IMR-90 (cell line): ENCODE data around the gene ALG8. TPM values are rescaled to one million over a fixed set of nuclear protein-coding genes. Genes with fewer than 3 reads are reported as not detected.

ENCODE experiments used
- ATAC-seq: fragments of 200-7000 bp; cut with Tn5 transposase; 2 replicates; pipeline ENCODE4 v1.9.1; 2020; ENCODE audit warnings: low read depth, mild to moderate bottlenecking, moderate library complexity
- BruUV-seq: library from RNA; stranded (reverse); fragments of 400-500 nt; replicated peaks from 2 replicates; lab custom pipeline; 2021; lab: Mats Ljungman, UMichigan
- CTCF ChIA-PET: fragments of 300-600 bp; formaldehyde crosslinking; extraction: SDS; loops from one replicate; lab custom pipeline; 2021; ENCODE audit warnings: antibody characterized with exemption; lab: Yijun Ruan, JAX
- POLR2A ChIA-PET: fragments of 300-600 bp; sonication (Branson Sonifier 250); formaldehyde crosslinking; loops from one replicate; lab custom pipeline; 2022; ENCODE audit warnings: antibody characterized with exemption; ENCODE audit not compliant: unreplicated experiment; lab: Charles Lee
- DNase-seq: peaks from one replicate; pipeline ENCODE4 v3.0.0; 2013
- H2AFZ ChIP-seq: replicated peaks from 2 replicates; pipeline ENCODE3; 2013; ENCODE audit warnings: low read length, mild to moderate bottlenecking; ENCODE audit not compliant: poor library complexity
- H2AK5ac ChIP-seq: 2 replicates; pipeline ENCODE4 v1.6.1; 2013; ENCODE audit warnings: low read depth, low read length, inconsistent platforms
- H2AK9ac ChIP-seq: replicated peaks from 2 replicates; pipeline ENCODE3; 2013; ENCODE audit warnings: mild to moderate bottlenecking, low read depth, low read length, moderate library complexity; ENCODE audit not compliant: poor library complexity
- H2BK120ac ChIP-seq: 2 replicates; pipeline ENCODE4 v1.6.1; 2013; ENCODE audit warnings: low read depth, low read length, inconsistent platforms
- H2BK15ac ChIP-seq: 3 replicates; pipeline ENCODE4 v1.6.1; 2013; ENCODE audit warnings: low read depth, low read length, inconsistent platforms
- H2BK20ac ChIP-seq: 2 replicates; pipeline ENCODE4 v1.6.1; 2013; ENCODE audit warnings: low read depth, mild to moderate bottlenecking, inconsistent platforms, low read length, moderate library complexity
- H2BK5ac ChIP-seq: 2 replicates; pipeline ENCODE4 v1.6.1; 2013; ENCODE audit warnings: mild to moderate bottlenecking, low read depth, low read length, inconsistent platforms; ENCODE audit not compliant: poor library complexity, severe bottlenecking
- H3K14ac ChIP-seq: replicated peaks from 2 replicates; pipeline ENCODE4 v1.6.1; 2013; ENCODE audit warnings: low read depth, low read length, inconsistent platforms
- H3K18ac ChIP-seq: 2 replicates; pipeline ENCODE4 v1.6.1; 2013; ENCODE audit warnings: low read depth, low read length, control low read depth
- H3K23ac ChIP-seq: 2 replicates; pipeline ENCODE4 v1.6.1; 2013; ENCODE audit warnings: low read depth, low read length, inconsistent platforms
- H3K27ac ChIP-seq: 2 replicates; pipeline ENCODE4 v1.5.1; 2013; ENCODE audit warnings: mild to moderate bottlenecking, control low read depth, low read length; ENCODE audit not compliant: insufficient read depth
- H3K27me3 ChIP-seq: 2 replicates; pipeline ENCODE4 v1.6.1; 2013; ENCODE audit warnings: low read length; ENCODE audit not compliant: control insufficient read depth, insufficient read depth
- H3K36me3 ChIP-seq: 2 replicates; pipeline ENCODE4 v1.6.1; 2013; ENCODE audit warnings: low read length, mixed read lengths; ENCODE audit not compliant: control insufficient read depth, insufficient read depth
- H3K4ac ChIP-seq: 2 replicates; pipeline ENCODE4 v1.6.1; 2013; ENCODE audit warnings: low read depth, low read length, inconsistent platforms
- H3K4me1 ChIP-seq: 2 replicates; pipeline ENCODE4 v1.6.1; 2013; ENCODE audit warnings: low read length, mixed read lengths; ENCODE audit not compliant: control insufficient read depth, insufficient read depth
- H3K4me2 ChIP-seq: 2 replicates; pipeline ENCODE4 v1.6.1; 2013; ENCODE audit warnings: low read depth, mild to moderate bottlenecking, control low read depth, low read length, moderate library complexity
- H3K4me3 ChIP-seq: 2 replicates; pipeline ENCODE4 v1.5.1; 2013; ENCODE audit warnings: low read depth, mild to moderate bottlenecking, control low read depth, low read length, moderate library complexity; ENCODE audit not compliant: insufficient read depth
- H3K56ac ChIP-seq: 2 replicates; pipeline ENCODE4 v1.6.1; 2013; ENCODE audit warnings: low read length, inconsistent platforms; ENCODE audit not compliant: insufficient read depth; ENCODE audit errors: extremely low read depth
- H3K79me1 ChIP-seq, 2 experiments: 2 replicates each; pipeline ENCODE4 v1.6.1; 2013; ENCODE audit warnings: low read length in 2 of 2, inconsistent platforms in 1 of 2, low read depth in 1 of 2
- H3K9ac ChIP-seq: 2 replicates; pipeline ENCODE4 v1.6.1; 2013; ENCODE audit warnings: low read depth, low read length, control low read depth
- H3K9me1 ChIP-seq: 2 replicates; pipeline ENCODE4 v1.6.1; 2013; ENCODE audit warnings: low read length, inconsistent platforms; ENCODE audit not compliant: insufficient read depth
- H3K9me3 ChIP-seq: 2 replicates; pipeline ENCODE4 v1.6.1; 2013; ENCODE audit warnings: low read length; ENCODE audit not compliant: control insufficient read depth, insufficient read depth
- H4K20me1 ChIP-seq: 2 replicates; pipeline ENCODE4 v1.6.1; 2013; ENCODE audit warnings: low read length, inconsistent platforms; ENCODE audit not compliant: insufficient read depth
- H4K5ac ChIP-seq: 2 replicates; pipeline ENCODE4 v1.6.1; 2013; ENCODE audit warnings: mild to moderate bottlenecking, low read depth, low read length, control low read depth
- H4K8ac ChIP-seq, 2 experiments: 2 replicates each; pipeline ENCODE4 v1.6.1; 2013; ENCODE audit warnings: low read depth in 2 of 2, low read length in 2 of 2, control low read depth in 1 of 2, inconsistent platforms in 1 of 2
- H4K91ac ChIP-seq: 2 replicates; pipeline ENCODE4 v1.6.1; 2013; ENCODE audit warnings: low read depth, low read length, inconsistent platforms; ENCODE audit not compliant: insufficient read depth
- ELK1 ChIP-seq: fragments of 150-350 bp; IDR thresholded peaks from 2 replicates; pipeline ENCODE4 v1.6.1; 2016; ENCODE audit warnings: low read depth, mild to moderate bottlenecking, low read length, moderate library complexity, borderline replicate concordance
- FOS ChIP-seq: fragments of 150-350 bp; IDR thresholded peaks from 2 replicates; pipeline ENCODE4 v1.6.1; 2016; ENCODE audit warnings: low read depth, low read length
- MAZ ChIP-seq: IDR thresholded peaks from 2 replicates; pipeline ENCODE4 v1.6.1; 2012; ENCODE audit warnings: low read depth, mild to moderate bottlenecking, low read length, improper control_type of control experiment, moderate library complexity, borderline replicate concordance
- MXI1 ChIP-seq: IDR thresholded peaks from 2 replicates; pipeline ENCODE4 v1.6.1; 2012; ENCODE audit warnings: low read depth, mild to moderate bottlenecking, low read length, moderate library complexity, borderline replicate concordance
- NFE2L2 ChIP-seq: fragments of 150-350 bp; IDR thresholded peaks from 2 replicates; pipeline ENCODE4 v1.6.1; 2016; ENCODE audit warnings: low read depth, mild to moderate bottlenecking, low read length
- POLR2A ChIP-seq: IDR thresholded peaks from 2 replicates; pipeline ENCODE4 v1.6.1; 2012; ENCODE audit warnings: mild to moderate bottlenecking, low read depth, low read length
- RAD21 ChIP-seq: IDR thresholded peaks from 2 replicates; pipeline ENCODE4 v1.6.1; 2012; ENCODE audit warnings: low read length, improper control_type of control experiment
- RCOR1 ChIP-seq: IDR thresholded peaks from 2 replicates; pipeline ENCODE4 v1.6.1; 2012; ENCODE audit warnings: mild to moderate bottlenecking, low read length, improper control_type of control experiment; ENCODE audit not compliant: insufficient replicate concordance
- USF2 ChIP-seq: fragments of 150-350 bp; IDR thresholded peaks from 2 replicates; pipeline ENCODE4 v1.6.1; 2017; ENCODE audit warnings: mild to moderate bottlenecking, antibody characterized with exemption, low read length, low read depth
- WGBS, 2 experiments: methylation state at CpG; one replicate each; pipeline versions ENCODE4 v1.1.5 to v1.1.7; 2013; ENCODE audit warnings: missing lambda C conversion rate in 2 of 2; ENCODE audit not compliant: insufficient read length in 1 of 2; ENCODE audit errors: extremely low coverage in 2 of 2; 5-methylcytosine and 5-hydroxymethylcytosine counted together
- dilution Hi-C: fragments of 300-500 bp; cut with HindIII; formaldehyde crosslinking; loops from one replicate; pipeline ENCODE4 v1.14.3; 2018; ENCODE audit warnings: low sequenced_read_pairs; ENCODE audit not compliant: unreplicated experiment
- in situ Hi-C: fragments of 300-500 bp; cut with MboI; formaldehyde crosslinking; loops from 3 replicates; pipeline ENCODE4 v1.14.3; 2019; ENCODE audit warnings: low sequenced_read_pairs, inconsistent platforms, mixed read lengths
- intact Hi-C: fragments of 100-400 bp; cut with micrococcal nuclease; formaldehyde crosslinking; loops from 2 replicates; pipeline ENCODE4 v1.10.0; 2022
- polyA plus RNA-seq, 3 experiments: library from polyadenylated mRNA; depleted of rRNA; stranded (reverse); fragments of >200 nt; gene quantifications; 2 replicates each; pipeline ENCODE4 v1.2.3, GENCODE V29; 2012; ENCODE audit warnings: low replicate concordance in 1 of 3
- total RNA-seq: library from RNA; depleted of rRNA; stranded (reverse); fragments of >200 nt; gene quantifications from 2 replicates; pipeline ENCODE4 v1.2.3, GENCODE V29; 2012

ALG8 gene
- total and polyA plus RNA-seq, 2 of the 4 experiments (the other 2 are of a cell fraction) = 27.8 to 31.8 TPM

GRCh38 chr11:78171951-78172350, 32.5 kb upstream of the ALG8 start:
- Histone ChIP-seq H3K56ac (no peak overlapping the region), H2AFZ (no peak overlapping the region), H4K5ac (no peak overlapping the region), H4K91ac (no peak overlapping the region), H3K14ac (no peak overlapping the region), H2BK15ac (no peak overlapping the region), H4K20me1 (no peaks in the 10 kb centered on the region), H3K9me3 (no peaks in the 10 kb centered on the region), H3K18ac (no peak overlapping the region), H3K27me3 (no peaks in the 10 kb centered on the region), H2AK5ac (no peak overlapping the region), H3K36me3 (peaks cover 29% of the 10 kb centered on the region), H3K9me1 (peaks cover 31% of the 10 kb centered on the region), H3K4me1 (peaks cover 19% of the 10 kb centered on the region), H3K4me2 (no peak overlapping the region), H3K4me3 (no peak overlapping the region), H3K79me1 (peaks cover 5 to 43% of the 10 kb centered on the region in 2 experiments; a peak in 3 of 4 replicates), H3K23ac (no peak overlapping the region), H2BK20ac (no peak overlapping the region), H3K4ac (no peak overlapping the region), H2BK5ac (no peak overlapping the region), H2AK9ac (no peak overlapping the region), H3K9ac (no peak overlapping the region), H2BK120ac (no peak overlapping the region), H4K8ac (no peak overlapping the region), H3K27ac (no peak overlapping the region)
- dilution Hi-C loops (no loop called here), intact Hi-C loops (no loop called here), in situ Hi-C loops (no loop called here)
- no peak for DNase-seq
- no TSS peak for BruUV-seq
- TF ChIP-seq ELK1 (no peak), FOS (no peak), MAZ (no peak), NFE2L2 (no peak), USF2 (no peak), RCOR1 (no peak), RAD21 (no peak), MXI1 (no peak), POLR2A (no peak)
- ChIA-PET CTCF (interaction anchor here (1.2 kb wide), 1 partner anchor 392 kb away, joined by 3 read pairs; no protein-coding TSS in a partner anchor), POLR2A (no interaction called here)
- ATAC-seq = no peak
- 89% methylated on average over 3 of the region's 6 CpGs; no CpG with 5 or more reads in 1 of the 2 experiments for WGBS, 2 experiments
